Cardiac muscle cell (in vitro differentiated cells and primary cell): ENCODE measurements around the gene NEURL2. TPM values are rescaled to one million over a fixed set of nuclear protein-coding genes. Genes with fewer than 3 reads are reported as not detected.
A peak's percentile ranks its signal among the peaks of the same experiment; 100 is the strongest.

Experiments used
- DNase-seq, 2 donors: peaks; one replicate each; pipeline versions ENCODE4 v3.0.0 to v3.0.0-alpha.2; 2010 to 2017; ENCODE audit warnings: low read depth in 1 of 2, low spot score in 1 of 2
- H3K27ac ChIP-seq: fragments of 200-600 bp; sonication (generic); 2 replicates; pipeline ENCODE4 v1.5.1; 2016
- H3K27me3 ChIP-seq: fragments of 200-600 bp; sonication (generic); 2 replicates; pipeline ENCODE4 v1.6.0; 2016; ENCODE audit warnings: control low read depth
- H3K36me3 ChIP-seq: fragments of 200-600 bp; sonication (generic); 2 replicates; pipeline ENCODE4 v1.5.1; 2016; ENCODE audit warnings: control low read depth
- H3K4me1 ChIP-seq: fragments of 200-600 bp; sonication (generic); 2 replicates; pipeline ENCODE4 v1.8.1; 2017; ENCODE audit warnings: low read depth, mild to moderate bottlenecking, mixed run types
- H3K4me3 ChIP-seq: fragments of 200-600 bp; sonication (generic); 2 replicates; pipeline ENCODE4 v1.5.1; 2016; ENCODE audit warnings: mild to moderate bottlenecking
- H3K9me3 ChIP-seq: fragments of 200-600 bp; sonication (generic); 2 replicates; pipeline ENCODE4 v1.5.1; 2017; ENCODE audit warnings: low read depth, mild to moderate bottlenecking, control low read depth
- polyA plus RNA-seq: library from polyadenylated mRNA; unstranded; fragments of >200 nt; fragmentation: Nextera tagmentation; extraction: Ambion mirVana; gene quantifications from 2 replicates; pipeline ENCODE4 v1.2.1, GENCODE V29; 2016
- total RNA-seq: library from RNA; depleted of rRNA; stranded (reverse); fragments of >200 nt; gene quantifications from 2 replicates; pipeline ENCODE4 v1.2.3, GENCODE V29; 2016
- TF ChIP-seq, protein P1 (sequence below): IDR thresholded peaks from 2 replicates; pipeline ENCODE4 v1.5.1; 2012; ENCODE audit warnings: low read depth, mild to moderate bottlenecking, low read length

Gene NEURL2
- total and polyA plus RNA-seq, 2 experiments from 2014 or later, result 64.5 to 81.3 TPM

DNA sequence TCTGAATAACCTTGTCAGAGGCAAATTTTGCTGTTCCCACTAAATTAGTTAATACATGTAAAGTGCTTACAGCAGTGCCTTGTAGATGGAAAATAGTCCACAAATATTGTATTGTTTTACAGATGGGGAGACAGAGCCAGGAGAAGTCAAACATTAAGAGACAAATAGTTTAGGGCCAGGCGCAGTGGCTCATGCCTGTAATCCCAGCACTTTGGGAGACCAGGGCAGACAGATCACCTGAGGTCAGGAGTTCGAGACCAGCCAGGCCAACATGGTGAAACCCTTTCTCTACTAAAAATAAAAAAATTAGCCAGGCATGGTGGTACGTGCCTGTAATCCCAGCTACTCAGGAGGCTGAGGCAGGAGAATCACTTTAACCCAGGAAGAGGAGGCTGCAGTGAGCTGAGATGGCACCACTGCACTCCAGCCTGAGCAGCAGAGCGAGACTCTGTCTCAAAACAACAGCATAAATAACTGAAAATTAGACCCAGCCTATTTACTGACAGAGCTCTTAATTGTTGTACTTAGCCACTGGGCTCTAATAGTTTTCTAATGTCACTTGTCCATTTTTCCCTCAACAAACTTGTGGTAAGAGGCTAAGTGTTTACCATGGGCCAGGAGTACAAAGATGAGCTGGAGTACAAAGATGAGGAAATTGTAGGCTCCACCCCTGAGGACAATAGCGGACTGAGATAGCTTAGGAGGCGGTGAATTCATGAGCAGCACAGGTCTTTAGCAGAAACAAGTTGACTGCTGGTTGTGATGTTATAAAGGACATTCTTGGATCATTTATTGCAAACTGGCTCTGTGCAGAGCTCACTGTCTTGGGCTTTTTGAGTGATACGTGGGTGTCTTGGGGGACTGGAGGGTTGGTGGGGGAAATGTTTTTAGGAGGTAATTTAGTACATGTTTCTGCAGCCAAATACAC is 27.2 kb downstream of the NEURL2 start:
- Histone ChIP-seq H3K4me1 (no peaks in the 10 kb centered on the region), H3K27me3 (no peaks in the 10 kb centered on the region), H3K4me3 (no peak overlapping the region), H3K27ac (no peak overlapping the region), H3K9me3 (no peaks in the 10 kb centered on the region), H3K36me3 (no peaks in the 10 kb centered on the region)
- TF ChIP-seq, protein P1, sequence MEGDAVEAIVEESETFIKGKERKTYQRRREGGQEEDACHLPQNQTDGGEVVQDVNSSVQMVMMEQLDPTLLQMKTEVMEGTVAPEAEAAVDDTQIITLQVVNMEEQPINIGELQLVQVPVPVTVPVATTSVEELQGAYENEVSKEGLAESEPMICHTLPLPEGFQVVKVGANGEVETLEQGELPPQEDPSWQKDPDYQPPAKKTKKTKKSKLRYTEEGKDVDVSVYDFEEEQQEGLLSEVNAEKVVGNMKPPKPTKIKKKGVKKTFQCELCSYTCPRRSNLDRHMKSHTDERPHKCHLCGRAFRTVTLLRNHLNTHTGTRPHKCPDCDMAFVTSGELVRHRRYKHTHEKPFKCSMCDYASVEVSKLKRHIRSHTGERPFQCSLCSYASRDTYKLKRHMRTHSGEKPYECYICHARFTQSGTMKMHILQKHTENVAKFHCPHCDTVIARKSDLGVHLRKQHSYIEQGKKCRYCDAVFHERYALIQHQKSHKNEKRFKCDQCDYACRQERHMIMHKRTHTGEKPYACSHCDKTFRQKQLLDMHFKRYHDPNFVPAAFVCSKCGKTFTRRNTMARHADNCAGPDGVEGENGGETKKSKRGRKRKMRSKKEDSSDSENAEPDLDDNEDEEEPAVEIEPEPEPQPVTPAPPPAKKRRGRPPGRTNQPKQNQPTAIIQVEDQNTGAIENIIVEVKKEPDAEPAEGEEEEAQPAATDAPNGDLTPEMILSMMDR, result no peak
- DNase-seq, result no peak

DNA sequence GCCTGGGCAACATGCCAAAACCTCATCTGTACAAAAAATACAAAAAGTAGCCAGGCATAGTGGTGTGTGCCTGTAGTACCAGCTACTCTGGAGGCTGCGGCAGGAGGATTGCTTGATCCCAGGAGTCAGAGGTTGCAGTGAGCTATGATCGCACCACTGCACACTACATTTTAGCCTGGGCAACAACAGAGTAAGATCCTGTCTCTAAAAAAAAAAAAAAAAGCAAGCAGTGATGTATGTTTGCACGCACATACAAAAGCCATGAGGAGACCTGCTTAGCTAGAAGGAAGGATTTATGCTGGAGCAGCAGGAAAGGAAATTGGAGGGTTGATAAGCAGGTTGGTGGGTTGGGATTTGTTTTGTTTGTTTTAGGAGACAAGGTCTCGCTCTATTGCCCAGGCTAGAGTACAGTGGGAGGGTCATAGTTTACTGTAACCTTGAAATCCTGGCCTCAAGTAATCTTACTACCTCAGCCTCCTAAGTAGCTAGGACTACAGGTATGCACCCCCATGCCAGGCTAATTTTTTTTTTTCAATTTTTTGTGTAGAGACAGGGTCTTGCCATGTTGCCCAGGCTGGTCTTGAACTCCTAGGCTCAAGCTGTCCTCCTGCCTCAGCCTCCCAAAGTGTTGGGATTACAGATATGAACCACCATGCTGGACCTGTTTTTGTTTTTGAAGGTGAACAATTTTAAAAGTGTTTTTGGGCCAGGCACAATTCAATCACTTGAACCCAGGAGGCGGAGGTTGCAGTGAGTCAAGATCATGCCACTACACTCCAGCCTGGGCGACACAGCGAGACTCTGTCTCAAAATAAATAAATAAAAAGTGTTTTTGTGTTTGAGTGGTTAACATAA is 29.6 kb downstream of the NEURL2 start:
- Histone ChIP-seq H3K4me1 (peaks cover 6% of the 10 kb centered on the region), H3K27ac (no peak overlapping the region), H3K4me3 (no peak overlapping the region), H3K9me3 (no peaks in the 10 kb centered on the region), H3K27me3 (no peaks in the 10 kb centered on the region), H3K36me3 (no peaks in the 10 kb centered on the region)
- no peak for DNase-seq
- TF ChIP-seq, protein P1, result no peak

DNA sequence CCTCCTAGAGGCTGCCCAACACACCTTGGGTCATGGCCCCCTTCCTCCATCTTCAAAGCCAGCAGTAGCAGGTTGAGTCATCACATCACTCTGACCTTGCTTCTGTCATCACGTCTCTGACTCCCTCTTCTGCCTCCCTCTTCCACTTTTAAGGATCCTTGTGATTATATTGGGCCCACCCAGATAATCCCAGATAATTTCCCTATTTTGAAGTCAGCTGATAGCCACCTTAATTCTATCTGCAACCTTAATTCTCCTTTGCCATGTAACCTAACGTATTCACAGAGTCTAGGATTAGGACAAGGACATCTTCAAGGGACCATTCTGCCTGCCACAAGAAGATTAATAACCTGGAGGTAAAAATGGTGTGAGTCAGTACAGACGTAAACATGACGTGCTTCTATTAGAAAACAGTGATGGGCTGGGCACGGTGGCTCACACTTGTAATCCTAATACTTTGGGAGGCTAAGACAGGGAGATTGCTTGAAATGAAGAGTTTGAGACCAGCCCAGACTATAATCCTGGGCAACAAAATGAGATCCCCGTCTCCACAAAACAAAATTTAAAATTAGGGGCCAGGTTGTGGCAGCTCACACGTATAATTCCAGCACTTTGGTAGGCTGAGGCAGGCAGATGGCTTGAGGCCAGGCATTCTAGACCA is 30.3 kb downstream of the NEURL2 start:
- no peak overlapping the region for H3K4me3 ChIP-seq
- H3K9me3 ChIP-seq, result no peaks in the 10 kb centered on the region
- no peaks in the 10 kb centered on the region for H3K36me3 ChIP-seq
- no peak for DNase-seq
- TF ChIP-seq, protein P1, result no peak
- H3K27ac ChIP-seq, result no peak overlapping the region
- H3K4me1 ChIP-seq, result peaks cover 12% of the 10 kb centered on the region
- no peaks in the 10 kb centered on the region for H3K27me3 ChIP-seq

DNA sequence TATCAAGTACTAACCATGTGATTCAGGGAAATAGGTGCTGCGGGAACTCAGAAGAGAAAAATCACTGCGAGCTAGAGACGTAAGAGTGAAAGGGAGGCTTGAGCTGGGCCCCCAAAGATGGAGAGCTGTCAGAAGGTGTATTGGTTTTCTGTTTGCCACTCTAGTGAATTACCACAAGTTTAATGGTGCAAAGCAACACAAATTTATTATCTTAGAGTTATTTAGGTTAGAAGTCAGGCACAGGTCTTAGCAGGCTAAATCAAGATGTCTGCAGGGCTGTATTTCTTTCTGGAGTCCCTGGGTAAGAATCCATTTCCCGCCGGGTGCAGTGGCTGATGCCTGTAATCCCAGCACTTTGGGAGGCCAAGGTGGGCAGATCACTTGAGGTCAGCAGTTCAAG is 31.1 kb downstream of the NEURL2 start:
- TF ChIP-seq, protein P1, result no peak
- no peaks in the 10 kb centered on the region for H3K9me3 ChIP-seq
- H3K27ac ChIP-seq, result no peak overlapping the region
- no peaks in the 10 kb centered on the region for H3K36me3 ChIP-seq
- H3K4me1 ChIP-seq, result peaks cover 12% of the 10 kb centered on the region
- no peak overlapping the region for H3K4me3 ChIP-seq
- no peak for DNase-seq
- no peaks in the 10 kb centered on the region for H3K27me3 ChIP-seq

DNA sequence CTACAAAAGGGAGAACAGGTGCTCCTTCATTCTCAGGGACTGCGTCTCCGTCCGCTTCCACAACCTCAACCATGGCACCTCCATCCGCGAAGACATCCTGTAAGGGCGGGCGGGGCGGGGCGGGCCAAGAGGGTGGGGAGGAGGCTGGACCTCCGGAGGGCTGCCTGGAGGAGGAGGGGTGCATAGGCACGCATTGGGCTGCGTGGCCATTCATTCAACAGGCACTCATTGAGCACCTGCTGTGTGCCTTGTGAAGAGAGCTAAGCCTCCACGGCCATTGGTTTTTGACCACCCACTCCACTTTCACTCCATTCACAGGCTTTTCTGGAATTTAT is 33.2 kb downstream of the NEURL2 start:
- Histone ChIP-seq H3K27me3 (no peaks in the 10 kb centered on the region), H3K4me1 (peaks cover 12% of the 10 kb centered on the region), H3K36me3 (no peaks in the 10 kb centered on the region), H3K27ac (peak overlapping the region; percentile 73), H3K9me3 (no peaks in the 10 kb centered on the region), H3K4me3 (peak overlapping the region; percentile 60)
- no peak for DNase-seq
- TF ChIP-seq, protein P1, result no peak
